GM23338 (cell line): Measurements from ENCODE around the gene TEX29.

Experiments
- CREB1 ChIP-seq: fragments of 250-450 bp; sonication (Bioruptor Pico); IDR thresholded peaks from 2 replicates; pipeline ENCODE4 v1.5.0; 2020; ENCODE audit warnings: low read depth, mild to moderate bottlenecking, moderate library complexity
- EZH2 ChIP-seq: fragments of 200-600 bp; sonication (generic); IDR thresholded peaks from one replicate; pipeline ENCODE4 v1.8.0; 2017; ENCODE audit warnings: antibody characterized with exemption, mild to moderate bottlenecking, low read depth; ENCODE audit not compliant: unreplicated experiment
- EZH2phosphoT487 ChIP-seq: fragments of 200-600 bp; sonication (generic); IDR thresholded peaks from one replicate; pipeline ENCODE4 v1.8.1; 2018; ENCODE audit warnings: antibody characterized with exemption; ENCODE audit not compliant: unreplicated experiment
- JUNB ChIP-seq: IDR thresholded peaks from one replicate; pipeline ENCODE4 v1.6.1; 2016; ENCODE audit warnings: antibody characterized with exemption; ENCODE audit not compliant: unreplicated experiment
- NANOG ChIP-seq: IDR thresholded peaks from 2 replicates; pipeline ENCODE4 v1.6.1; 2016; ENCODE audit warnings: antibody characterized with exemption, borderline replicate concordance
- POLR2AphosphoS5 ChIP-seq: IDR thresholded peaks from 2 replicates; pipeline ENCODE4 v1.6.1; 2016; ENCODE audit warnings: antibody characterized with exemption, low read depth
- REST ChIP-seq: IDR thresholded peaks from one replicate; pipeline ENCODE4 v1.6.1; 2018; ENCODE audit warnings: antibody characterized with exemption; ENCODE audit not compliant: unreplicated experiment
- STAT1 ChIP-seq: IDR thresholded peaks from one replicate; pipeline ENCODE4 v1.6.1; 2016; ENCODE audit warnings: antibody characterized with exemption; ENCODE audit not compliant: unreplicated experiment
- ZNF114 ChIP-seq: fragments of 250-450 bp; sonication (Bioruptor Pico); IDR thresholded peaks from 2 replicates; pipeline ENCODE4 v1.5.0; 2020; ENCODE audit warnings: mild to moderate bottlenecking, moderate library complexity
- TF ChIP-seq, protein P1 (sequence below), 2 experiments: fragments of 200-600 bp in 1 of 2; sonication (generic) in 1 of 2; conservative IDR thresholded peaks; 2 replicates each; pipeline versions ENCODE4 v1.5.1 to v1.6.1; 2016 to 2017; ENCODE audit warnings: antibody characterized with exemption in 2 of 2, low read depth in 2 of 2, mild to moderate bottlenecking in 2 of 2, moderate library complexity in 1 of 2
- TF ChIP-seq, protein P2 (sequence below): IDR thresholded peaks from 2 replicates; pipeline ENCODE4 v1.6.1; 2016; ENCODE audit warnings: antibody characterized with exemption

DNA sequence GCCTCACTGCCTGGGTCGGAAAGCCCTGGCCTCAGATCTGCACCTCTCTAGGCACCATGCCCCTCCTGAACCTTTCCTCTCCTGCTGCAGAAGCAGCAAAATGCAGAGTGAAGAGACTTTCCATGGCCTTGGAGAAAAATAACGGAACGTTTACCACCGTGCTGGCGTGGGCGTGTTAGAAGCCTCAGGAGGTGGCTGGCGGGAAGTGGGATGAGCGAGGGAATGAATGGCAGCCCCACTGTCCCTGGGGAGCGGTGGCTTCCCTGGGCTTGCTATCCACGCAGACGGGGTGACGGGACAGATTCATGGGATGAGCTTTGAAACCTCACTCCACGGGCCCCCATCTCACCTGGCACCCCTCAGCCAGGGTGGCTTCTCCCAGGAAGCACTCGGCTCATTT, 4.3 kb downstream of the TEX29 start:
- TF ChIP-seq, protein P1, sequence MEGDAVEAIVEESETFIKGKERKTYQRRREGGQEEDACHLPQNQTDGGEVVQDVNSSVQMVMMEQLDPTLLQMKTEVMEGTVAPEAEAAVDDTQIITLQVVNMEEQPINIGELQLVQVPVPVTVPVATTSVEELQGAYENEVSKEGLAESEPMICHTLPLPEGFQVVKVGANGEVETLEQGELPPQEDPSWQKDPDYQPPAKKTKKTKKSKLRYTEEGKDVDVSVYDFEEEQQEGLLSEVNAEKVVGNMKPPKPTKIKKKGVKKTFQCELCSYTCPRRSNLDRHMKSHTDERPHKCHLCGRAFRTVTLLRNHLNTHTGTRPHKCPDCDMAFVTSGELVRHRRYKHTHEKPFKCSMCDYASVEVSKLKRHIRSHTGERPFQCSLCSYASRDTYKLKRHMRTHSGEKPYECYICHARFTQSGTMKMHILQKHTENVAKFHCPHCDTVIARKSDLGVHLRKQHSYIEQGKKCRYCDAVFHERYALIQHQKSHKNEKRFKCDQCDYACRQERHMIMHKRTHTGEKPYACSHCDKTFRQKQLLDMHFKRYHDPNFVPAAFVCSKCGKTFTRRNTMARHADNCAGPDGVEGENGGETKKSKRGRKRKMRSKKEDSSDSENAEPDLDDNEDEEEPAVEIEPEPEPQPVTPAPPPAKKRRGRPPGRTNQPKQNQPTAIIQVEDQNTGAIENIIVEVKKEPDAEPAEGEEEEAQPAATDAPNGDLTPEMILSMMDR (conservative IDR thresholded peaks at IDR 0.05; ENCODE audit: low read depth in 2 of 2), result no peak
- TF ChIP-seq EZH2 (no peak), POLR2AphosphoS5 (no peak), ZNF114 (no peak), CREB1 (CRISPR knock-in tag) (no peak), EZH2phosphoT487 (no peak), REST (no peak), JUNB (no peak), NANOG (no peak), STAT1 (no peak)
- TF ChIP-seq, protein P2, sequence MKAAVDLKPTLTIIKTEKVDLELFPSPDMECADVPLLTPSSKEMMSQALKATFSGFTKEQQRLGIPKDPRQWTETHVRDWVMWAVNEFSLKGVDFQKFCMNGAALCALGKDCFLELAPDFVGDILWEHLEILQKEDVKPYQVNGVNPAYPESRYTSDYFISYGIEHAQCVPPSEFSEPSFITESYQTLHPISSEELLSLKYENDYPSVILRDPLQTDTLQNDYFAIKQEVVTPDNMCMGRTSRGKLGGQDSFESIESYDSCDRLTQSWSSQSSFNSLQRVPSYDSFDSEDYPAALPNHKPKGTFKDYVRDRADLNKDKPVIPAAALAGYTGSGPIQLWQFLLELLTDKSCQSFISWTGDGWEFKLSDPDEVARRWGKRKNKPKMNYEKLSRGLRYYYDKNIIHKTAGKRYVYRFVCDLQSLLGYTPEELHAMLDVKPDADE, result no peak
